HuH-7 (cell line): ENCODE measurements around the gene DUSP7.
A peak's percentile ranks its signal among the peaks of the same experiment; 100 is the strongest.

Experiments used
- DNase-seq: peaks from one replicate; pipeline ENCODE4 v3.0.0; 2011; ENCODE audit warnings: low spot score

The DUSP7 gene

GRCh38 chr3:52068055-52068571 lies 11.7 kb upstream of the DUSP7 start:
- no peak for DNase-seq

GRCh38 chr3:52067526-52067925 lies 11.2 kb upstream of the DUSP7 start:
- DNase-seq: no peak

GRCh38 chr3:52067046-52067445 lies 10.7 kb upstream of the DUSP7 start:
- no peak for DNase-seq

- DNase-seq: no peak
Measured at GRCh38 chr3:52065264-52065756, 8.9 kb upstream of the DUSP7 start.

GRCh38 chr3:52064561-52064960 lies 8.2 kb upstream of the DUSP7 start:
- no peak for DNase-seq

GRCh38 chr3:52063026-52063723 lies 6.8 kb upstream of the DUSP7 start:
- no peak for DNase-seq

DNA sequence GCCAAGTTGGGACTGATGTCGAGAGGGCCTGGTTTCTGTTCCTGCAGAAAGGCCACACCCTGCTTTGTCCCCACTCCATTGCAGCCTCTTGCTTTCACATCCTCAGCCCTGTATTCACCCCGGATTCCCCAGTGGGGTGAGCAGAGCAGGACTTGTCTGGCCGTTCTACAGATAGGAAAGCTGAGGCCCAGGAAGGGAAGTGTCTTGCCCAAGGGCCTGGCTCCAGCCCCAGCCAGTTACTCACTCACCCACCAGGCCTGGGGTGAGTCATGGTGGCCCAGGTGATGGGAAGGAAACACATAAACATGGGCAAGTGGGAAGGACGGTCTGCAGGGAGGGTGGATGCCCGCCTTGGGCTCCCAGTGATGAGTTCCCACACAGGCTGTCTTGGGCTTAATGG lies 6.1 kb upstream of the DUSP7 start:
- DNase-seq: no peak

DNA sequence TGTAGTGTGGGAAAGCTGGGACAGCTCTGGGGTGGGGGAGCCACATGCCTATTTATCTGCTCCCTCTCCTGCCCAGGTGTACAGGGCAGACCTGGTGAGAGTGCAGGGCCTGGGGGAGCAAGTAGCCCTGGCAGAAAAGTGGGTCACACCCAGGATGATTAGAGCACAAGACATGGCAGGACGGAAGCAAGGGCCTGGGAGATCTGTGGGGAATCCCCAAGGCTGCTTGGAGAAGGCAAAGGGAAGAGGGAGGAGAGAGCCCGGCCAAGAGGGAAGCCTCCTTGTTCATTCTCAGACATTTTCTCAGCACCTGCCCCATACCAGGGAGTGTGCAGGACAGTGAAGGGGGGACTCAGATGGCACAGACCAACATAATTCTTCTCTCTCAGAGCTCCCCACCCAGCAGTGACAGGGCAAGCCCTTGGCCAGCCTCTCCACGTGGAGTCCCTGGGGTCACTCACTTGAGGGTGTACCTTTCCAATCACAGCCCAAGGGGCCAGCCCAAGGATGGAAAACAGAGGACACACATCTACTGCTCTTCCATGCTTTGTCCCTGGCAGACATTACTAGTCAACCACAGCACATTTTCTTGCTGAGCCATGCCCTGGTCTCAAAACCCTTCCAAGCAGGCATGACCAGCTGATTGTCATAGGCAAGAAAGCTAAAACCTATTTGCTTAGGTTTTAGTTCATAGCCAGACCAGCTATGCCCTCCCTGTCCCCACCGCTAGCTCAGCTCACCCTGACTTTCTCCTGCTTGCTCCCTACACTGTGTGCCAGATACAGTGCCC lies 4.9 kb upstream of the DUSP7 start:
- no peak for DNase-seq

GRCh38 chr3:52059781-52060180 lies 3.4 kb upstream of the DUSP7 start:
- no peak for DNase-seq

DNA sequence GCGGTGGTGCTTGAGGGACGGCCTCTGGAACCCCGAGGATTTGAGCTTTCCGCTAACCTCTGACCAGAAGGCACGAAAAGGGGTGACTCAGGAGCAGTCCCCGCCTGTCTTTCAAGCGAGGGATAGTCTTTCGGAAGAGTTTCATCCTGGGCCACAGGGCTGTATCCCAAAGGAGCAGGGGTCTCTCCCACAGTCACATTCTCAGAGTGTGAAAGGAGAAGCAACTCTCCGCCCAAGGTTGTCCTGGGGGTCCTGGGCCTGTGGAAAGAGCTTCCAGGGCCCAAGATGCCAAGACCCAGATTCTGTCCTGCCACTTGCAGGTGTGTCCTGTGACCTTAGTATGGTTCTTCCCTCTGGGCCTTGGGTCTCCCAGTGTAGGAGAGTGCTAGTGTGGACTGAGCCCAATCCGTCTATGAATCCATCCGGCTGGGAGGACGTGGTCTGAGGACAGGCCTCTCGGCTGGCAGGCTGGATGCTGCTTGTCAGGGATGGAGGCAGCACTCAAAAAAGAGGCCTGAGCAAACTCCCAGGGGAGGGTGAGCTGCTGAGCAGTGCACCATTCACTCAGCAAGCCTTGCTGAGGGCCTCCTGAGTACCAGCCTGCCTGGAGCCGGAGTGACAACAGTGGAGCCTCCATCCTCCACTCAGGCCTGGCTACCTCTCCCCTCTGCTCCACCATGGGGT lies 1.6 kb upstream of the DUSP7 start:
- no peak for DNase-seq

- DNase-seq: peak; percentile 99
Measured at GRCh38 chr3:52056968-52057811, 819 bp upstream of the DUSP7 start.

DNA sequence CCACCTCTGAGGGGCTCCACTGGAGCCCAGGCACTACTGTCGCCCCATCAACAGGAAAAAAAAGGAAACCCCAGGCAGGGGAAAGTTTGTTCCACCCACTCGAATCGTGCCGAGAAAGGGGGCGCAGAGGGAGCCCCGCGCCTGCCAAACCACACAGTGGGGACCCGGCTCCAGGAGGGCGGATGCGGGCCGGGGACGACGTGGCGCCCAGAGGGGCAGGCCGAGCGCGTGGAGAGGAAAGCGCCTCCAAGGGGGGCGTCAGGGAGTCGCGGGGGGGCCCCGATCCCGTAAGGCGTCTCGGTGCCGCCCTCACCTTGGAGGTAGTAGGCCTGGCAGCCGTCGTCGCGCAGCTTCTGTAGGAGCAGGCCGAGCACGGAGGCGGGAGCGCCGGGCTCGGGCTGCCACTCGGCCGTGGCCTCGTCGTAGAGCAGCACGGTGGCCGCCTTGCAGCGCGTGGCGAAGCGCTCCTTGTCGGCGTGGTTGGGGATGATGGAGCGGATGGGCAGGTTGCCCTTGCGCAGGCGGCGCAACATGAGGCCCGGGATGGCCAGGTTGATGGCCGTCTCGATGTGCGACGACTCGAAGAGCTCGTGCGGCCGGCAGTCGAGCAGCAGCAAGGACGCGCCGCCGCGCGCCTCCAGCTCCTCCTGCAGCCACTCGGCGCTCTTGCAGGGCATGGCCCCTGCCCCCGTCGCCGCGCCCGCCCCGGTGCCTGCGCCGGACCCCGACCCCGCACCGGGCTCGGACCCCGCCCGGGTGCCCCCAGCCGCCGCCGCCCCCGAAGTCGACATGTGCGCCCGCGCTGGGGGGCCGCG lies 627 bp downstream of the DUSP7 start:
- peak; percentile 76 for DNase-seq

DNA sequence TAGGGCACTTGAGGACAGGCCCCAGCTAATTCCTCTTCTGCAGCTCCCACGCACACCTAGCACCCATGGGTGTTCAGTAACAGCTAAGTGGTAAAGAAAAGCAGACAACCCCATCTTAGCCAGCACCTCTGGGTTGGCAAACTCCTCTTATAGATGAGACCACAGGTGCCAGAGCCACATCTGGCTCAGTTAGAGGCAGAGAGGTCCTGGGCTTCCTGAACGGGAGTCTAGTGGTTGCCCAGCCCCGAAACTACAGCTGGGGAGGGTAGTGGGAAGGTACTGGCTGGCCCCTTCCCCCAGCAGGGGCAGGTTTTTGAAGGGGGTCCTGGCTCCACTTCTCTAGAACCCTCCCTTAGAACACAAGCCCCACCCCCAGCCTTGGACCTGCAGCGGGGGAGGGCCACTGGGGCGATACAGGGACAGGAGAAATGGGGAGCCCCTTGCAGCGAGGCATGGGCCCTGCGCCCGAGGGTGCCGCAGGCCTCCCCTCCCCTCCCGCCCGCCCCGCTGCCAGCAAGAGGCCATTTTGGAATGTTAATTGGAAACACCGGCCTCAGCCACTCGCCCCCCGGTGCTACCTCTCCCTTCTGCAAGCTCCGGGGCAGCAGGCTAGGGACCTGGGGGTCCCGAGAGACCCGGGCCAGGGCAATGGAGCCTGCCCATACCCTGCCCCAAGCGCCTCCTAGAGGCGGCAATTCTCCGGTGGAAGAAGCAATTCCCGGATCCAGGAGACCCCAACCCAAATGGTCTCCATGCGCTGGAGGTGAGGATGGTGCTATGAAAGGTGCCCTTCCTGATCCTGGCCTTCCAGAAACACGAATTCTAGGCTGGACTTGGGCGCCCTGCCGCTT lies 1.5 kb downstream of the DUSP7 start:
- DNase-seq: peak; percentile 43

- DNase-seq: peak; percentile 60
Measured at GRCh38 chr3:52053307-52054304, 2.8 kb downstream of the DUSP7 start.

- peak; percentile 75 for DNase-seq
Measured at GRCh38 chr3:52052831-52053306, 3.5 kb downstream of the DUSP7 start.

- no peak for DNase-seq
Measured at GRCh38 chr3:52051444-52051843, 4.9 kb downstream of the DUSP7 start.

- no peak for DNase-seq
Measured at GRCh38 chr3:52050571-52050970, 5.8 kb downstream of the DUSP7 start.

- no peak for DNase-seq
Measured at GRCh38 chr3:52049503-52049902, 6.9 kb downstream of the DUSP7 start.
